Posterior cingulate gyrus (tissue), 11 donors: ENCODE data around the gene PDE4DIP.
"Not testable (repeated sequence)": the region's sequence is repeated elsewhere in the genome, so short reads cannot be mapped to it uniquely, and the experiment has no call there.

Experiments used
- DNase-seq, 10 donors: peaks; one replicate each; pipeline versions ENCODE4 v3.0.0 to v3.0.0-alpha.2; 2020 to 2021; ENCODE audit warnings: mixed read lengths in 3 of 10
- intact Hi-C: fragments of 100-400 bp; cut with DNase I; formaldehyde crosslinking; loops from one replicate; pipeline ENCODE4 v1.15.1; 2023

The PDE4DIP gene

GRCh38 chr1:148868924-148869633 lies 24.9 kb downstream of the PDE4DIP start:
- intact Hi-C loops, DNase-seq: not testable (repeated sequence)

DNA sequence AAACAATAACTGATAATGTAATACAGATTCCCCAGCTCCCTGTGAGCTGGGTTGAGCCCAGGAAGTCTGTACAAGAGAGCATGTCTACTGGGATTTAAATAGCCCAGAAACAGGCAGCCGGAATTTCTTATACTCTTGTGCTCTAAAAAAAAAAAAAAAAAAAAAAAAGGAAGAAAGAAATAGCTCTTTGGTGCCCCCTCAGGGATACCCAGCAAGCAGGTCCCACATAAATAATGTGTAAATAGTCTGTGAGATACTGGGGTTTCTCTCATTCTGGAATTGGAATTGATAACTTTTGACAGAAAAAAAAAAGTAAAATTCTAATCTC lies 25.4 kb downstream of the PDE4DIP start:
- DNase-seq, intact Hi-C loops: not testable (repeated sequence)

- DNase-seq, intact Hi-C loops: not testable (repeated sequence)
Observed at GRCh38 chr1:148874408-148875388, 30.5 kb downstream of the PDE4DIP start.

GRCh38 chr1:148879812-148880416 lies 35.7 kb downstream of the PDE4DIP start:
- intact Hi-C loops, DNase-seq: not testable (repeated sequence)

GRCh38 chr1:148881261-148881660 lies 37.0 kb downstream of the PDE4DIP start:
- intact Hi-C loops, DNase-seq: not testable (repeated sequence)

DNA sequence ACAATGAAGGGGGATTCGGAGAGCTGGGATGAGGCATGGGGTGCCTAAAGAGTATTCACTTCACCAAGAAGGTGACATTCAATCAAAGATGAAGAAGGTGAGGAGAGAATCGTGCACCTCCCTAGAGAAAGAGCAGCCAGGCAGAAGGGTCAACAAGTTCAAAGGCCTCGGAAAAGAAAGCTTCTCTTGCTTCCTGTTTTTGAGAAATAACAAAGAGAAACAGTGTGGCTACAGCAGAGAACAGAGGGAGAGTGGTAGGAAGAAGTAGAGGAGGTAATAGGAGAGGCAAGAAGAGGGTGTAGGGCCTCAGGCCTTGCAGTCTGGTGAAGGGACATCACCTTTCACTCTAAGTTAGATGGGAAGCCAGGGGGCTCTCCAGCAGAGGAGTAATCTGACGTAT lies 41.0 kb downstream of the PDE4DIP start:
- intact Hi-C loops, DNase-seq: not testable (repeated sequence)

- DNase-seq, intact Hi-C loops: not testable (repeated sequence)
Observed at GRCh38 chr1:148886293-148886692, 42.1 kb downstream of the PDE4DIP start.

GRCh38 chr1:148888597-148888996 lies 44.4 kb downstream of the PDE4DIP start:
- intact Hi-C loops = not testable (repeated sequence)

DNA sequence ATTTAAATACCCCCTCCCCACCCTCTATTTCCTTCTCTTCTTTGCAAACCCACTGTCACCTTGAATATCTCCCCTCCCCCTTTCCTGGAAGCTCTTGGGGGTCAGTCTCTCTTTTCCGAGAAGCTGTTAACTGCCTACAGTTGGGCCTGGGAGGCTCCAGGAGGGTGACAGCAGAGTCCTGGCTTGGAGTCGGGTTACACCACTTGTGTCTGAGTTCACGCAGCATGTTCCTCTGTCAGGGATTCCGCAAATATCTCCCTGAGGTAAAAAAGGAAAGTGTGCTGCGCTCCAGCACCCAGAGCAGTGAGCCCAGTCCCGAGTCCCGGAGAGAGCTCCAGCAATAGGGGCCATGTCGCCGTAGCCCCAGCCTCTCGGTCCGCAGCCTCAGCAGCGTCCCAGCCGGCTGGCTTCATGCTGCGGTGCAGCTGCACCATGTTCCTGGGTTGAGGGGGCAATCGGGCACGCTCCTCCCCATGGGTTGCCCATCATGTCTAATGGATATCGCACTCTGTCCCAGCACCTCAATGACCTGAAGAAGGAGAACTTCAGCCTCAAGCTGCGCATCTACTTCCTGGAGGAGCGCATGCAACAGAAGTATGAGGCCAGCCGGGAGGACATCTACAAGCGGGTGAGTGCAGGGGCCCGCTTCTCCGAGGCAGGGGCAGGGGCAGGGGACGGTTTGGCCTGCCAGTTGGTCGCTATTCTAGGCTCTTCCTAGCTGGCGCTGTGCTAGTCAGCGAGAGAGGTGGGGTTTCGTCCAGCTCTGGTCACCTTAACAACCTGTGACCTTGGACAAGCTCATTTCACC lies 45.2 kb downstream of the PDE4DIP start:
- intact Hi-C loops = not testable (repeated sequence)
- peak in 2 of 10 donors; percentile 5 to 41 for DNase-seq

More at GRCh38 chr1:148888597-148888996, 44.4 kb downstream of the PDE4DIP start:
- DNase-seq = not testable (repeated sequence)

- DNase-seq, intact Hi-C loops: not testable (repeated sequence)
Observed at GRCh38 chr1:148890075-148890568, 45.9 kb downstream of the PDE4DIP start.

DNA sequence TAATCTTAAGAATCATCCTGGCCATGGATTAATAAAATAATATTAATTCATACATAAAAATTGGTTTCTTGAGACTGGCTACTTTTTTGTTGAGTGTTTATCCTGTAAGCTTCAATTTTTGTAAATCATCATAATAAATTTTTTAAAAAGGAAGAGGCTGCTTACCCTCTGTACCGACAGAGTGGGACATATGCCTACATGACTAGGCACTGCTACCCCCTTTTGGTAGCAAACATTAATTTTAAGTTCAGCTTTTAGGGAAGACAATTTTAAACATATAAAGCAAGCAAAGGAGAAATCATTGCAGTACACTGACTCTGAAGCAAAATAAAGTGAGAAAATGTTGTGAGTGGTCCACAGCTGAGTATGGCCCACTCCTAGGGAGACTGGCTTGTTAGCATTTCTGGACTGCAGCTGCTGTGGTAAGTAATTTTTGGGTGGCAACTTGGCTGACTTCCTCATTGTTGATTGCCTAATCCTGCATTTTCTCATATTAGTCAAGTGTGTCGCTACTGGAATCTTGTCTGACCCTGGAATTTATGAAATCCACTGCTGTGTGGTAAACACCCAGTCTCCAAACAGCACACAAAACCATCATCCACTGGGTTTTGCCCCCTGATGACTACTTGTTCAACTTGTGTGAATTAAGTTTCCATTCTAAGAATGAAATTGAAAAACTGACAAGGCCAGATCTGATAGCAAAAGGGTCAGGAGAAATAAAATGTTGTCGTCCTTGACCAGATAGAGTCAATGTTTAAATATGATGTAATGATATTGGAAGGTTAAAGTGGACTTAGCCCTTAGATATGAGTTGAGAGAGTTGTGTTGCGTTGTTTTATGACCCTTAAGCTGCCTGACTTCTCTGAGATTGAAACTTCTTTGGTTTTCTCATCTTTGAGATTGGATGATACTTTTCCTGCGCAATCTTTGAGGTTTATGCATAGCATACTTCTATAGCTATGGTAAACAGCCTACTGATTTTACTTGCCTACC lies 50.4 kb downstream of the PDE4DIP start:
- intact Hi-C loops, DNase-seq: not testable (repeated sequence)

GRCh38 chr1:148900026-148900425 lies 55.8 kb downstream of the PDE4DIP start:
- DNase-seq, intact Hi-C loops: not testable (repeated sequence)

DNA sequence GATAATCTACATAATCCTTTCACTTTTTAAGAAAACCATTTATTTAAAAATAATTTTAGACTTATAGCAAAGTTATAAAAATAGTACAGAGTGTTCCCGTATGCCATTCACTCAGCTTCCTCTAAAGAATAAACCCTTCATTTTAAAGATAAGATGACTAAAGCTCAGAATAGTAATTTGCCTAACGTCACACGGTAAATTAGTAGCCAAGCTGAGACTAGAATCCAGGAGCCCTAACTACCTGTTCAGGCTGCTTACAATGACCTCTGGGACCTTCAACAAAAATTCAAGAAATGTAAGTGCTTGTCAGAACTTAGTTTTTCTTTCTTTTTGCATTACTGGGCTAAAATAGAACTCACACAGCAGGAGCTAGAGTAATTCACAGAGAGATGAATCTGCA lies 56.5 kb downstream of the PDE4DIP start:
- DNase-seq, intact Hi-C loops: not testable (repeated sequence)

GRCh38 chr1:148901150-148901952 lies 57.1 kb downstream of the PDE4DIP start:
- DNase-seq, intact Hi-C loops: not testable (repeated sequence)

- DNase-seq, intact Hi-C loops: not testable (repeated sequence)
Observed at GRCh38 chr1:148901953-148902341, 57.7 kb downstream of the PDE4DIP start.

- intact Hi-C loops, DNase-seq: not testable (repeated sequence)
Observed at GRCh38 chr1:148909219-148909826, 65.1 kb downstream of the PDE4DIP start.

- intact Hi-C loops, DNase-seq: not testable (repeated sequence)
Observed at GRCh38 chr1:148911303-148911928, 67.2 kb downstream of the PDE4DIP start.
